Measurements from ENCODE around the gene COL6A3.

COL6A3 gene

GRCh38 chr2:237352279-237352845 is 61.6 kb downstream of the COL6A3 start:
- Histone ChIP-seq H4K20me1 (no peaks in the 10 kb centered on the region; a peak in 1 of 22 replicates), H3K27me3 (no peaks in the 10 kb centered on the region)
- no peak for TF ChIP-seq Cebpa-rat (IDR thresholded peaks at IDR 0.05)

GRCh38 chr2:237351796-237352195 is 62.2 kb downstream of the COL6A3 start:
- Histone ChIP-seq H3K9ac (no peak overlapping the region), H3K27me3 (no peaks in the 10 kb centered on the region), H3K4me2 (no peak overlapping the region), H3K4me1 (no peaks in the 10 kb centered on the region), H3K27ac (no peak overlapping the region), H4K20me1 (no peaks in the 10 kb centered on the region; a peak in 1 of 22 replicates), H3K4me3 (no peak overlapping the region), H3K9me3 (replicated peaks in 1 of 11) (no peaks in the 10 kb centered on the region), H3K36me3 (no peaks in the 10 kb centered on the region)
- no peak for TF ChIP-seq Cebpa-rat (IDR thresholded peaks at IDR 0.05)

More at GRCh38 chr2:237352279-237352845, 61.6 kb downstream of the COL6A3 start:
- H3K9me3 ChIP-seq (replicated peaks in 1 of 11), result no peaks in the 10 kb centered on the region
- no peak overlapping the region for H3K4me2 ChIP-seq
- no peak overlapping the region for H3K4me3 ChIP-seq
- no peak overlapping the region for H3K9ac ChIP-seq
- no peak overlapping the region for H3K27ac ChIP-seq
- H3K4me1 ChIP-seq, result no peaks in the 10 kb centered on the region
- H3K36me3 ChIP-seq, result no peaks in the 10 kb centered on the region

GRCh38 chr2:237351046-237351445 is 62.9 kb downstream of the COL6A3 start:
- no peak overlapping the region for H3K4me3 ChIP-seq
- TF ChIP-seq Cebpa-rat (IDR thresholded peaks at IDR 0.05), result no peak
- peaks cover 0 to 6% (median 5%) of the 10 kb centered on the region in 10 experiments; a peak in 14 of 20 replicates for H3K4me1 ChIP-seq
- H3K4me2 ChIP-seq, result no peak overlapping the region
- no peaks in the 10 kb centered on the region for H3K9me3 ChIP-seq (replicated peaks in 1 of 11)
- no peaks in the 10 kb centered on the region; a peak in 1 of 22 replicates for H4K20me1 ChIP-seq
- no peak overlapping the region for H3K27ac ChIP-seq
- no peaks in the 10 kb centered on the region for H3K27me3 ChIP-seq
- no peak overlapping the region for H3K9ac ChIP-seq
- no peaks in the 10 kb centered on the region for H3K36me3 ChIP-seq

GRCh38 chr2:237350597-237350996 is 63.4 kb downstream of the COL6A3 start:
- H3K27me3 ChIP-seq, result no peaks in the 10 kb centered on the region
- no peaks in the 10 kb centered on the region; a peak in 1 of 22 replicates for H4K20me1 ChIP-seq
- no peaks in the 10 kb centered on the region for H3K36me3 ChIP-seq
- H3K4me3 ChIP-seq, result no peak overlapping the region
- TF ChIP-seq Cebpa-rat (IDR thresholded peaks at IDR 0.05), result no peak
- H3K4me2 ChIP-seq, result no peak overlapping the region
- peaks cover 0 to 10% (median 9%) of the 10 kb centered on the region in 10 experiments; a peak in 14 of 20 replicates for H3K4me1 ChIP-seq
- no peak overlapping the region for H3K9ac ChIP-seq
- H3K27ac ChIP-seq, result no peak overlapping the region
- no peaks in the 10 kb centered on the region for H3K9me3 ChIP-seq (replicated peaks in 1 of 11)

GRCh38 chr2:237350070-237350469 is 63.9 kb downstream of the COL6A3 start:
- Histone ChIP-seq H4K20me1 (no peaks in the 10 kb centered on the region), H3K36me3 (no peaks in the 10 kb centered on the region), H3K4me3 (no peak overlapping the region), H3K9ac (no peak overlapping the region), H3K27ac (no peak overlapping the region), H3K9me3 (replicated peaks in 1 of 11) (no peaks in the 10 kb centered on the region), H3K4me2 (no peak overlapping the region), H3K27me3 (no peaks in the 10 kb centered on the region), H3K4me1 (peaks cover 0 to 12% (median 10%) of the 10 kb centered on the region in 10 experiments; a peak in 14 of 20 replicates)
- no peak for TF ChIP-seq Cebpa-rat (IDR thresholded peaks at IDR 0.05)

GRCh38 chr2:237348281-237348865 is 65.6 kb downstream of the COL6A3 start:
- Histone ChIP-seq H3K9me3 (replicated peaks in 1 of 11) (no peaks in the 10 kb centered on the region), H3K27me3 (peaks cover 0 to 5% (median 0%) of the 10 kb centered on the region in 11 experiments; a peak in 1 of 22 replicates), H3K4me1 (peaks cover 0 to 12% (median 10%) of the 10 kb centered on the region in 10 experiments; a peak in 14 of 20 replicates), H3K36me3 (no peaks in the 10 kb centered on the region), H3K9ac (no peak overlapping the region), H3K4me2 (no peak overlapping the region), H3K27ac (no peak overlapping the region), H3K4me3 (no peak overlapping the region), H4K20me1 (no peaks in the 10 kb centered on the region)
- no peak for TF ChIP-seq Cebpa-rat (IDR thresholded peaks at IDR 0.05)

GRCh38 chr2:237345891-237346640 is 67.9 kb downstream of the COL6A3 start:
- no peak overlapping the region for H3K27ac ChIP-seq
- H3K36me3 ChIP-seq, result no peaks in the 10 kb centered on the region
- peak overlapping the region in 9 of 11 experiments; percentile 5 to 47 (median 40); a peak in 17 of 22 replicates for H3K4me2 ChIP-seq
- TF ChIP-seq Cebpa-rat (IDR thresholded peaks at IDR 0.05), result no peak
- H3K4me1 ChIP-seq, result peaks cover 9 to 15% (median 12%) of the 10 kb centered on the region in 10 experiments; a peak in 19 of 20 replicates
- H3K27me3 ChIP-seq, result peaks cover 0 to 5% (median 0%) of the 10 kb centered on the region in 11 experiments; a peak in 1 of 22 replicates
- no peaks in the 10 kb centered on the region for H3K9me3 ChIP-seq (replicated peaks in 1 of 11)
- no peak overlapping the region for H3K9ac ChIP-seq
- no peaks in the 10 kb centered on the region for H4K20me1 ChIP-seq
- H3K4me3 ChIP-seq, result no peak overlapping the region

GRCh38 chr2:237345411-237345810 is 68.6 kb downstream of the COL6A3 start:
- Histone ChIP-seq H3K27me3 (peaks cover 0 to 5% (median 0%) of the 10 kb centered on the region in 11 experiments; a peak in 1 of 22 replicates), H3K4me2 (peak overlapping the region in 6 of 11 experiments; percentile 21 to 47 (median 42); a peak in 5 of 22 replicates), H3K27ac (no peak overlapping the region), H3K36me3 (no peaks in the 10 kb centered on the region), H3K4me3 (no peak overlapping the region), H3K9me3 (replicated peaks in 1 of 11) (no peaks in the 10 kb centered on the region), H3K9ac (no peak overlapping the region), H4K20me1 (no peaks in the 10 kb centered on the region), H3K4me1 (peaks cover 9 to 18% (median 12%) of the 10 kb centered on the region in 10 experiments; a peak in 19 of 20 replicates)
- TF ChIP-seq Cebpa-rat (IDR thresholded peaks at IDR 0.05), result no peak

- H3K4me1 ChIP-seq, result peaks cover 9 to 18% (median 12%) of the 10 kb centered on the region in 10 experiments; a peak in 19 of 20 replicates
- H3K9ac ChIP-seq, result no peak overlapping the region
- H3K27ac ChIP-seq, result no peak overlapping the region
- no peaks in the 10 kb centered on the region for H3K9me3 ChIP-seq (replicated peaks in 1 of 11)
- no peaks in the 10 kb centered on the region for H4K20me1 ChIP-seq
- peaks cover 0 to 5% (median 0%) of the 10 kb centered on the region in 11 experiments; a peak in 1 of 22 replicates for H3K27me3 ChIP-seq
- no peak for TF ChIP-seq Cebpa-rat (IDR thresholded peaks at IDR 0.05)
- no peak overlapping the region for H3K4me2 ChIP-seq
- H3K4me3 ChIP-seq, result no peak overlapping the region
- H3K36me3 ChIP-seq, result no peaks in the 10 kb centered on the region
Observed at GRCh38 chr2:237344942-237345341, 69.0 kb downstream of the COL6A3 start.

Measured in BLaER1 treated with 17β-estradiol and CSF1 and Interleukin-3, amounts not matched to agents 10 nM and 100 nM (cell line).